ENCODE data around the gene ARHGAP5.

ARHGAP5 gene

DNA sequence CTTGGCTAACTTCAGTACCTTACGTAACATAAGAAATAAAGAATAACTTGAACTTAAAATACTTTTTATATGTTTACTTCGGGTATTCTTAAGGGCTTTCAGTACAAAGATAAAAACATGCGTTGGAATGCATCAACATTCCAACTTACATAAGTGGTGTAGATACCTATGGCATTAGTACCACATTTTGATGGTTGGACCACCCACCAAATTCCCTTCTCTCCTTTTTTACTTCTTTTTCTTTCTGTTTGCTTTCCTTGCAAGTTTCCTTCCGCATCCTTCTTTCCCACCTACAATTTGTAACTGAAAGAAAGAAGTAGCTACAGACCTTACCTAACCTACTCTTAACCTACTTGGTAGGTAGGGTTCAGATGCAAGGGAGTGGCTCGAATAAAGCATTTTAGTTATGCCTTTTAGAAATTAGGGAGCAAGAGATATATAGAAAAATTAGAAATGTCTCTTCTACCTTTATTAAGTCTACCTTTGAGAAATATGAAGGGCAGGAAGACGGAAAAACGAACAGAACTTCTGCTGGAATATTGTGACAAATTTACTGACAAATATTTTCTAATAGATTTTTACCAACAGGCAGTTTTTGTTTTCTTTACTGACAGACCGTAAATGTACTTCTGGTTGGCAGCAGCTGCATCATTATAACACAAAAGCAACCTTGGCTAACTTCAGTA lies 2.1 kb upstream of the ARHGAP5 start:
- Histone ChIP-seq H3K36me3 (ENCODE audit: control insufficient read depth, insufficient read depth, low read length) (no peaks in the 10 kb centered on the region), H3K27ac (ENCODE audit: insufficient read depth, low read depth, low read length, poor library complexity, severe bottlenecking) (no peak overlapping the region), H3K4me1 (ENCODE audit: control insufficient read depth, insufficient read depth, low read length) (peaks cover 5% of the 10 kb centered on the region), H3K27me3 (ENCODE audit: control insufficient read depth, insufficient read depth, low read length, poor library complexity, severe bottlenecking) (no peaks in the 10 kb centered on the region), H3K9me3 (ENCODE audit: control insufficient read depth, low read length) (no peaks in the 10 kb centered on the region), H3K4me3 (ENCODE audit: insufficient read depth, low read depth, low read length) (peak overlapping the region; percentile 7)
- 70 to 76% methylated on average over 2 to 8 of the region's 8 CpGs for WGBS, 2 experiments

DNA sequence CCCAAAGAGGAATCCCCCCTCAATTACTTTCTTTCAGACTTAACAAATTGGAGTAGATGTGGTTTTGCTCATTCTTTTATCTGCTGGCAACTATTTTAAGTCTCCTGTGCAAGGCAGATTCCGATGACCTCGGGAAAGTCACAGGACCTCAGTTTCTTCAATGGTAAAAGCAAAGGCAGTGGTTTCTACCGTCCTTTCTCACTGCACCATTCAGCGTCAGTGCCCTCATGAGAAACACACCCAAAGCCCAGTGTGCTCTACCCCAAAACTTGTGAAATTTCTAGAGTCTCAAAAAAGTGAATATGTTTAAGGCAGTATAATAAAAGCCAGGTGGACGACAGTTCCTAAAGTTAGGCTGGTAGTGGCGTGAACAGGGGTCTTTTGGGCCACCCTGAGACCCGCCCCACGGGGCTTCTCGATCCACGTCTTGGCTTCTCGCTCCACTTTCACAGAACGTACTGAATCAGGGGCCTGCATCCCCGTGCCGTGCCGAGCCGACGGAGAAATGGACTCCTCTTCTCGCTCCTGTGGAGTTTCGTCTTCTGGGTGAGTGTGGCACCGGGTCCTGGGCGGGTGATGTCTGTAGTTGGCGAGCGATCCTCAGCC lies 1.3 kb upstream of the ARHGAP5 start:
- 1% methylated on average over 23 of the region's 23 CpGs for WGBS, 2 experiments
- Histone ChIP-seq H3K36me3 (ENCODE audit: control insufficient read depth, insufficient read depth, low read length) (no peaks in the 10 kb centered on the region), H3K9me3 (ENCODE audit: control insufficient read depth, low read length) (no peaks in the 10 kb centered on the region), H3K27me3 (ENCODE audit: control insufficient read depth, insufficient read depth, low read length, poor library complexity, severe bottlenecking) (no peaks in the 10 kb centered on the region), H3K4me3 (ENCODE audit: insufficient read depth, low read depth, low read length) (peak overlapping the region; percentile 71), H3K27ac (ENCODE audit: insufficient read depth, low read depth, low read length, poor library complexity, severe bottlenecking) (peak overlapping the region; percentile 92), H3K4me1 (ENCODE audit: control insufficient read depth, insufficient read depth, low read length) (peaks cover 5% of the 10 kb centered on the region)

DNA sequence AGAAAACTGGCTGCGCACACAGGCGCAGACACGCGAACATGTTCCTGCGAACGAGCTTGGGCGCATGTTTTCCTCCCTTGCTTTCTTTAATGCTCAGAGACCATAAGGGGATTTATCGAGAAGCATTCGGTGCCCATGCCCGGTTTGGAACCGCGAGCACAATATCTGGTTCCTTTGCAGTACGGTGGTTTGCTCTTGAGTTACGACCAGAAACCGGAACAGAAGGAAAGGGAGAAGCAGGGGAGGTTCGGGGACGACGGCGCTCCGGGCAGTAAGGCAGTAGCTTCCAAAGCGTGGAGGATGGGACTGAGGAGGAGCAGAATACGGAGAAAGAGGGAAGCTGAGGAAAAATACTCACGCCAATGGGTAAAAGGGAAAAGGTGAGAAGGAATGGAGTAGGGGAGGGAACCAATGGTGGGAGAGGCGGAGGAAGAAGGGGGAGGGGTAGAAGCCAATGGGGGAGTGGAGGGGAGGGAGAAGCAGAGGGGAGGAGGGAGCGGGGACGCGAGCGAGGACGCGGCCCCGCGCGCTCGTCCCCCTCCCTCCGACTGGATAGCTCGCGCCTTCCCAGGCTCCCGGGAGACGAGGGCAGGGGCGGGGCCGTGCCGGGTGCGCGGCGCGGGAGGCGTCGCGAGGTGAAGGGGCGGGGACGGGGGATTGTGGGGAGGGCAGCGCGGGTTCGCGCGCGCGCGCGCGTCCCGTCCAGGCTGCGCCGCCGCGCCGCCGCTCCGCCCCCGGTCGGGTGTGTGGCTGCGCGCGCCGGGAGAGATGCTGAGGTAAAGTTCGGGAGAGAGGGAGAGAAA lies 625 bp upstream of the ARHGAP5 start:
- H3K9me3 ChIP-seq (ENCODE audit: control insufficient read depth, low read length), result no peaks in the 10 kb centered on the region
- 0 to 1% methylated on average over 76 of the region's 76 CpGs for WGBS, 2 experiments
- no peaks in the 10 kb centered on the region for H3K36me3 ChIP-seq (ENCODE audit: control insufficient read depth, insufficient read depth, low read length)
- H3K4me1 ChIP-seq (ENCODE audit: control insufficient read depth, insufficient read depth, low read length), result peaks cover 5% of the 10 kb centered on the region
- H3K27ac ChIP-seq (ENCODE audit: insufficient read depth, low read depth, low read length, poor library complexity, severe bottlenecking), result peak overlapping the region; percentile 96
- no peaks in the 10 kb centered on the region for H3K27me3 ChIP-seq (ENCODE audit: control insufficient read depth, insufficient read depth, low read length, poor library complexity, severe bottlenecking)
- peak overlapping the region; percentile 90 for H3K4me3 ChIP-seq (ENCODE audit: insufficient read depth, low read depth, low read length)

DNA sequence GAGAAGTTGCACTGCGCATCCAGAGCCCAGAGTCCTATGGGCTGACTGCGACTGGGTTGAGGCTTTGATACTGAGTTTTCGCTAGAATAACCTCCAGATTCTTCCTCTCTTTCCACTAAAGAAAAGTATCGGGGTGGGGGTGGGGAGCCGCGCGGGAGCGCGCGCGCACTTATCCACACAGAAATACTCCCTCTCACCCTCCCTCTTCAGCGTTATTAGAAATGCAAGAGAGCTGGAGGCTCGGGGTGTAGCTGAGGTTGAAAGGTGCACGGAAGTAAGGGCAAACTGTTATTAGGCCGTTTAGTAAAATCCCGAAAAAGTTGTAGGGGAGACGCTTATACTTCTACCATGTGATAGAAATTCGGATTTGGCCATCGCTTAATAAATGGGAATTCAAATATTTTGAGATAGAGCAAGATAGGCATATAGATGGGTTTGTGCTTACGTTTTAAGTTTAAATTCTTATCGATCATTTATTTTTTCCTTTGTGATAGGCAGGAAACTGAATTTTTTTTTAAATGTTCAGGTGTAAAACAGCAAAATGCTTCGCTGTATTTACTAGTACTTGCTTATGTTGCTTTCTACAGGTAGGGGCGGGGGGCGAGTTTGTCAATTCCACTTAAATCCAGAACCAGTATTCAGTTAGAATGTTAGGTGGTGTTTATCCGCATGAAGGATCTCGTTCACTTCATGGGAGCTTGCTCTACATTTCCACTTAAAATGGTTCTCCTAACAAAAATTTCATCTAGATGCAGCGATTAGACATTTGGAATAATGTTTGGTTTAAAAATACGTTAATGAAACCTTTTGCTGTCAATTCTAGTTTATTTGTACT lies 1.1 kb downstream of the ARHGAP5 start:
- H3K9me3 ChIP-seq (ENCODE audit: control insufficient read depth, low read length), result no peaks in the 10 kb centered on the region
- no peaks in the 10 kb centered on the region for H3K27me3 ChIP-seq (ENCODE audit: control insufficient read depth, insufficient read depth, low read length, poor library complexity, severe bottlenecking)
- peak overlapping the region; percentile 90 for H3K4me3 ChIP-seq (ENCODE audit: insufficient read depth, low read depth, low read length)
- H3K36me3 ChIP-seq (ENCODE audit: control insufficient read depth, insufficient read depth, low read length), result no peaks in the 10 kb centered on the region
- 2 to 3% methylated on average over 26 to 27 of the region's 28 CpGs for WGBS, 2 experiments
- H3K4me1 ChIP-seq (ENCODE audit: control insufficient read depth, insufficient read depth, low read length), result peaks cover 5% of the 10 kb centered on the region
- H3K27ac ChIP-seq (ENCODE audit: insufficient read depth, low read depth, low read length, poor library complexity, severe bottlenecking), result peak overlapping the region; percentile 96

DNA sequence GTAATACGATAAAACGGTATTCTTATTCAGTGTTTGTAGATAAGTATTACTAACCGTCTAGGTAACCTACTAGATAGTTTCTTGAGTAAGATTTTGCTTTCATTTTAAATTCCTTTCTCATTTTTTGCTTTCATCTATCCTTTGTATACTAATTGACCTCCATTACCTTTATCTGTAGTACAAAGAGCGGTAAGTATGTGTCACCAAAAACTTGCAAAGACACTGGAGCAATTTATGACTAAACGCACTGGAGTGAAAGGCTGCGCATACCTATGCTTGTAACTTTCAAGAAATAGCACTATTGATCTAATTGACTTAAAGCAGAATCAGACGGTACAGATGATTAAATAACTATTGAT lies 1.7 kb downstream of the ARHGAP5 start:
- Histone ChIP-seq H3K27me3 (ENCODE audit: control insufficient read depth, insufficient read depth, low read length, poor library complexity, severe bottlenecking) (no peaks in the 10 kb centered on the region), H3K4me1 (ENCODE audit: control insufficient read depth, insufficient read depth, low read length) (peaks cover 5% of the 10 kb centered on the region), H3K4me3 (ENCODE audit: insufficient read depth, low read depth, low read length) (peak overlapping the region; percentile 90), H3K9me3 (ENCODE audit: control insufficient read depth, low read length) (no peaks in the 10 kb centered on the region), H3K27ac (ENCODE audit: insufficient read depth, low read depth, low read length, poor library complexity, severe bottlenecking) (no peak overlapping the region), H3K36me3 (ENCODE audit: control insufficient read depth, insufficient read depth, low read length) (no peaks in the 10 kb centered on the region)
- WGBS, 2 experiments, result 38 to 41% methylated on average over 6 to 7 of the region's 7 CpGs

DNA sequence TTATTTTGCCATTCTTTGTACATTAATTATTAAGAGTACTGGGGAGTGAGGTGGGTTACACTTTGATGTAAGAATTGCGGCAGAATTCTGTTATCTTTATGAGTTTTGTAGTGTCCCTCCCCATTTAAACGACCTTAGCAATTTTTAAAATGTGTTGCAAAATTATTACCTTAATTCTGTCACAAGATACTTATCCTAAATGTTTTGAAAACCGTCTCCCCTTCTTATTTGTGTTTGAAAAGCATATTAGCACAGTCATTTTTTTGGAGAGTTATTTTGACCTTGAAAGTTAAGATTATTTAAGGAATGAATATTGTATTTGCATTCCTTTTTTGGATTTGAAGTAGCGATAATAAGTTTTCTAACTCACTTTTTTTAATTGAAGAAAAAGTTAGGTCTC lies 2.2 kb downstream of the ARHGAP5 start:
- H3K27ac ChIP-seq (ENCODE audit: insufficient read depth, low read depth, low read length, poor library complexity, severe bottlenecking), result no peak overlapping the region
- H3K27me3 ChIP-seq (ENCODE audit: control insufficient read depth, insufficient read depth, low read length, poor library complexity, severe bottlenecking), result no peaks in the 10 kb centered on the region
- peak overlapping the region; percentile 90 for H3K4me3 ChIP-seq (ENCODE audit: insufficient read depth, low read depth, low read length)
- no peaks in the 10 kb centered on the region for H3K36me3 ChIP-seq (ENCODE audit: control insufficient read depth, insufficient read depth, low read length)
- H3K9me3 ChIP-seq (ENCODE audit: control insufficient read depth, low read length), result no peaks in the 10 kb centered on the region
- 62 to 67% methylated on average over 1 to 3 of the region's 4 CpGs for WGBS, 2 experiments
- peaks cover 5% of the 10 kb centered on the region for H3K4me1 ChIP-seq (ENCODE audit: control insufficient read depth, insufficient read depth, low read length)

DNA sequence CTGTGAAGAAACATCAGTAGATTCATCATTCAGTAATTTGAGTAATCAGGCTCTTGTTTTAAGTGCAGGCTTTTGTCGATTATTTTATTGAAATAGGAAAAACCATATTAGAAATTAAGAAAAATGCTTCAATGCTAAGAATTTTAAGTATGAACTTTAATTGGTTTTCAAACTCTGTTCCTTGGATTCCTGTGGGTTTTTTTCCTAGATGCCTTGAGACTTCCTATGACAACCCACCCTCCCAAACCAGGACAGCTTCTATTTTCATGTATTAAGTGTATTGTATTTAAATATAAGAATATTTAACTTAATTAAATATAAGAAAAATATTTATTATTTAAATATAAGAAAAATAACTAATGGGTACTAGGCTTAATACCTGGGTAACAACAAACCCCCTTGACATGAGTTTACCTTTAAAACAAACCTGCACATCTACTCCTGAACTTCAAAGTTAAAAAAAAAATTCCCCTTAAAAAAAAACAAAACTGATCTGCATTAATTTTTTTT lies 3.0 kb downstream of the ARHGAP5 start:
- H3K4me1 ChIP-seq (ENCODE audit: control insufficient read depth, insufficient read depth, low read length), result peaks cover 1% of the 10 kb centered on the region
- peak overlapping the region; percentile 90 for H3K4me3 ChIP-seq (ENCODE audit: insufficient read depth, low read depth, low read length)
- H3K36me3 ChIP-seq (ENCODE audit: control insufficient read depth, insufficient read depth, low read length), result no peaks in the 10 kb centered on the region
- WGBS, 2 experiments, result 92% methylated on average over 1 of the region's 1 CpG; no CpG with 5 or more reads in 1 of the 2 experiments
- no peak overlapping the region for H3K27ac ChIP-seq (ENCODE audit: insufficient read depth, low read depth, low read length, poor library complexity, severe bottlenecking)
- H3K27me3 ChIP-seq (ENCODE audit: control insufficient read depth, insufficient read depth, low read length, poor library complexity, severe bottlenecking), result no peaks in the 10 kb centered on the region
- H3K9me3 ChIP-seq (ENCODE audit: control insufficient read depth, low read length), result no peaks in the 10 kb centered on the region

DNA sequence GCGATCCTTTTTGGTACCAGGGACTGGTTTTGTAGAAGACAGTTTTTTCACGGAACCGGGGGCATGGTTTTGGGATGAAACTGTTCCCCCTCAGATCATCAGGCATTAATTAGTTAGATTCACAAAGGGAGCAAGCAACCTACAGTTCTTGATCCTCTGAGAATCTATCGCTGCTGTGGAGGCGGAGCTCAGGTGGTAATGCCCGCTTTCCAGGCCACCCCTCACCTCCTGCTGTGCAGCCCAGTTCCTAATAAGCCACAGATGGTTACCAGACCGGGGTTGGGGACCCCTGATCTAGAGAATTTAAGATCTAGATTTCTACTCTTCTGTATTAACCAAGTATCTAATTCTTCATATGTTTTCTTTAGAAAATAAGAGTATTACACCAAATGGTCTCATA lies 4.8 kb downstream of the ARHGAP5 start:
- Histone ChIP-seq H3K4me3 (ENCODE audit: insufficient read depth, low read depth, low read length) (no peak overlapping the region), H3K36me3 (ENCODE audit: control insufficient read depth, insufficient read depth, low read length) (no peaks in the 10 kb centered on the region), H3K27me3 (ENCODE audit: control insufficient read depth, insufficient read depth, low read length, poor library complexity, severe bottlenecking) (no peaks in the 10 kb centered on the region), H3K27ac (ENCODE audit: insufficient read depth, low read depth, low read length, poor library complexity, severe bottlenecking) (no peak overlapping the region), H3K4me1 (ENCODE audit: control insufficient read depth, insufficient read depth, low read length) (peaks cover 8% of the 10 kb centered on the region), H3K9me3 (ENCODE audit: control insufficient read depth, low read length) (no peaks in the 10 kb centered on the region)
- 60 to 64% methylated on average over 5 to 7 of the region's 7 CpGs for WGBS, 2 experiments

DNA sequence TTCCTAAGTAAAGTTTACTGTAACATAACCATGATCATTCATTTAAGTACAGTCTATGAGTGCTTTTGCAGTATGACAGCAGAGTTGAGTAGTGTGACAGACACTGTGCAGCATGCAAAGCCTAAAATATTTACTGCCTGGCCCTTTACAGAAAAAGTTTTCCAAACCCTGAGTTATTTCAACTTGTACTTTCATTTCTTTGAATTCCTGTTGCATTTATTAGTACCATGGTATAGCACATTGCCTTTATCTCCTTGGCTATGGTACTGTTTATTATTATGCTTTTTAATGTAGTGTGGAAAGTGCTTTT lies 6.2 kb downstream of the ARHGAP5 start:
- Histone ChIP-seq H3K9me3 (ENCODE audit: control insufficient read depth, low read length) (no peaks in the 10 kb centered on the region), H3K27me3 (ENCODE audit: control insufficient read depth, insufficient read depth, low read length, poor library complexity, severe bottlenecking) (no peaks in the 10 kb centered on the region), H3K27ac (ENCODE audit: insufficient read depth, low read depth, low read length, poor library complexity, severe bottlenecking) (no peak overlapping the region), H3K4me3 (ENCODE audit: insufficient read depth, low read depth, low read length) (no peak overlapping the region), H3K36me3 (ENCODE audit: control insufficient read depth, insufficient read depth, low read length) (no peaks in the 10 kb centered on the region), H3K4me1 (ENCODE audit: control insufficient read depth, insufficient read depth, low read length) (peaks cover 11% of the 10 kb centered on the region)

DNA sequence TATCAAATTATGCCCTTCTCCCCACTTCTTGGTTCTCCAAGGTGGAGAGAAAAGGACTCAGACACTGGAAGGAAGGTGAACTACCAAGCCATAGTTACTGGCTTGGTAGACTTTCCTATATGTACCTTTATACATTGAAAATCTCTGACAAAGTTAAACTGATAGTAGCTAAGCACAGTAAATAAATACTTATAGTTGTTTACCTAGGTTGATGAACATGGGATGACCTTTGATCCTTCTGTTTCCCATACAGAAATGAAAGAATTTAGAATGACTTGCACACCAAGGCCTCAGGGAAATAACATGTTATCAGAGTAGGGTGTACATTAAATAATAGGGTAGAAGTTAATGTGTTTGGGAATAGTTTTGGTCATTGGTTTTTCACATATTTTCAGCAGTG lies 6.7 kb downstream of the ARHGAP5 start:
- Histone ChIP-seq H3K36me3 (ENCODE audit: control insufficient read depth, insufficient read depth, low read length) (no peaks in the 10 kb centered on the region), H3K9me3 (ENCODE audit: control insufficient read depth, low read length) (no peaks in the 10 kb centered on the region), H3K4me1 (ENCODE audit: control insufficient read depth, insufficient read depth, low read length) (peaks cover 11% of the 10 kb centered on the region), H3K27ac (ENCODE audit: insufficient read depth, low read depth, low read length, poor library complexity, severe bottlenecking) (no peak overlapping the region), H3K27me3 (ENCODE audit: control insufficient read depth, insufficient read depth, low read length, poor library complexity, severe bottlenecking) (no peaks in the 10 kb centered on the region), H3K4me3 (ENCODE audit: insufficient read depth, low read depth, low read length) (no peak overlapping the region)

Data from ectodermal cell (in vitro differentiated cells).